Liver (tissue), 9 donors: ENCODE results near the gene ACTR3C. TPM values are rescaled to one million over a fixed set of nuclear protein-coding genes. Genes with fewer than 3 reads are reported as not detected.

ENCODE experiments used
- DNase-seq: peaks from one replicate; pipeline ENCODE4 v3.0.0-alpha.2; 2017; ENCODE audit warnings: low spot score
- H3K27ac ChIP-seq, 2 donors: one replicate each; pipeline ENCODE4 v1.7.0; 2013; ENCODE audit warnings: inconsistent platforms in 2 of 2, low read length in 2 of 2, control low read depth in 1 of 2, low read depth in 1 of 2, mild to moderate bottlenecking in 1 of 2
- H3K27me3 ChIP-seq, 4 donors: one replicate each; pipeline versions ENCODE4 v1.6.1 to v1.7.0; 2013; ENCODE audit warnings: low read length in 3 of 4, inconsistent platforms in 1 of 4, mild to moderate bottlenecking in 1 of 4, moderate library complexity in 1 of 4; ENCODE audit not compliant: control insufficient read depth in 4 of 4, insufficient read depth in 4 of 4
- H3K36me3 ChIP-seq, 4 donors: one replicate each; pipeline versions ENCODE4 v1.6.1 to v1.7.0; 2013; ENCODE audit warnings: low read length in 3 of 4, mild to moderate bottlenecking in 3 of 4, low read depth in 1 of 4, moderate library complexity in 1 of 4; ENCODE audit not compliant: control insufficient read depth in 4 of 4, insufficient read depth in 3 of 4
- H3K4me1 ChIP-seq, 4 donors: one replicate each; pipeline versions ENCODE4 v1.6.1 to v1.7.0; 2013; ENCODE audit warnings: low read length in 3 of 4, mild to moderate bottlenecking in 3 of 4, moderate library complexity in 1 of 4; ENCODE audit not compliant: control insufficient read depth in 4 of 4, insufficient read depth in 4 of 4
- H3K4me3 ChIP-seq, 3 donors: one replicate each; pipeline versions ENCODE4 v1.6.1 to v1.7.0; 2013; ENCODE audit warnings: low read length in 3 of 3, control low read depth in 1 of 3, low read depth in 1 of 3, mild to moderate bottlenecking in 1 of 3
- H3K9ac ChIP-seq, 2 donors: one replicate each; pipeline ENCODE4 v1.7.0; 2013; ENCODE audit warnings: low read length in 2 of 2, mild to moderate bottlenecking in 2 of 2, moderate library complexity in 2 of 2, control low read depth in 1 of 2, low read depth in 1 of 2
- H3K9me3 ChIP-seq, 4 donors: one replicate each; pipeline versions ENCODE4 v1.6.1 to v1.7.0; 2013; ENCODE audit warnings: low read length in 3 of 4; ENCODE audit not compliant: control insufficient read depth in 4 of 4
- EGR1 ChIP-seq, 2 donors: IDR thresholded peaks; 2 replicates each; pipeline ENCODE4 v1.6.1; 2016 to 2018; ENCODE audit warnings: antibody characterized with exemption in 2 of 2, low read depth in 2 of 2
- FOXA1 ChIP-seq: IDR thresholded peaks from 2 replicates; pipeline ENCODE4 v1.6.1; 2016; ENCODE audit warnings: antibody characterized with exemption
- FOXA2 ChIP-seq: IDR thresholded peaks from 2 replicates; pipeline ENCODE4 v1.6.1; 2016; ENCODE audit warnings: antibody characterized with exemption
- GABPA ChIP-seq, 2 donors: IDR thresholded peaks in 1 of 2; conservative IDR thresholded peaks in 1 of 2; 2 replicates each; pipeline ENCODE4 v1.6.1; 2016; ENCODE audit warnings: antibody characterized with exemption in 2 of 2, mild to moderate bottlenecking in 1 of 2, moderate library complexity in 1 of 2
- HNF4A ChIP-seq, 2 donors: conservative IDR thresholded peaks; 2 replicates each; pipeline ENCODE4 v1.6.1; 2016; ENCODE audit warnings: antibody characterized with exemption in 2 of 2, mild to moderate bottlenecking in 2 of 2
- HNF4G ChIP-seq: IDR thresholded peaks from 2 replicates; pipeline ENCODE4 v1.6.1; 2016; ENCODE audit warnings: antibody characterized with exemption
- JUND ChIP-seq, 2 donors: IDR thresholded peaks; 2 replicates each; pipeline ENCODE4 v1.6.1; 2016; ENCODE audit warnings: antibody characterized with exemption in 2 of 2
- NR2F2 ChIP-seq: IDR thresholded peaks from 2 replicates; pipeline ENCODE4 v1.6.1; 2016; ENCODE audit warnings: antibody characterized with exemption
- RAD21 ChIP-seq, 2 donors: IDR thresholded peaks; 2 replicates each; pipeline ENCODE4 v1.6.1; 2016; ENCODE audit warnings: antibody characterized with exemption in 2 of 2, mild to moderate bottlenecking in 2 of 2
- RXRA ChIP-seq, 2 donors: IDR thresholded peaks; 2 replicates each; pipeline ENCODE4 v1.6.1; 2017 to 2018; ENCODE audit warnings: antibody characterized with exemption in 2 of 2, mild to moderate bottlenecking in 1 of 2
- SP1 ChIP-seq: IDR thresholded peaks from 2 replicates; pipeline ENCODE4 v1.6.1; 2018; ENCODE audit warnings: antibody characterized with exemption, mild to moderate bottlenecking
- TAF1 ChIP-seq: conservative IDR thresholded peaks from 2 replicates; pipeline ENCODE4 v1.6.1; 2016; ENCODE audit warnings: antibody characterized with exemption, mild to moderate bottlenecking
- YY1 ChIP-seq: IDR thresholded peaks from 2 replicates; pipeline ENCODE4 v1.6.1; 2016; ENCODE audit warnings: antibody characterized with exemption, mild to moderate bottlenecking
- WGBS: extraction: QIAGEN DNeasy Blood & Tissue Kit; methylation state at CpG from one replicate; pipeline ENCODE4 v1.1.7; 2013; 5-methylcytosine and 5-hydroxymethylcytosine counted together
- polyA plus RNA-seq, 2 donors: library from polyadenylated mRNA; stranded (reverse) in 1 of 2; unstranded in 1 of 2; fragments of 200-250 nt in 1 of 2; fragments of >200 nt in 1 of 2; fragmentation: Nextera tagmentation in 1 of 2; extraction: Ambion mirVana in 1 of 2; gene quantifications; one replicate each; pipeline versions ENCODE4 v1.2.1 to v1.2.3, GENCODE V29; 2013 to 2015
- total RNA-seq, 2 donors: library from RNA; depleted of rRNA; stranded (reverse); fragments of >200 nt; gene quantifications; one replicate each; pipeline ENCODE4 v1.2.3, GENCODE V29; 2014
- TF ChIP-seq, protein P1 (sequence below): IDR thresholded peaks from 2 replicates; pipeline ENCODE4 v1.6.1; 2016; ENCODE audit warnings: antibody characterized with exemption
- TF ChIP-seq, protein P2 (sequence below): fragments of 150-350 bp; IDR thresholded peaks from 2 replicates; pipeline ENCODE4 v1.5.1; 2017; ENCODE audit warnings: improper control_type of control experiment, low read depth, low read length; ENCODE audit not compliant: missing input control
- TF ChIP-seq, protein P3 (sequence below): IDR thresholded peaks from 2 replicates; pipeline ENCODE4 v1.6.1; 2016; ENCODE audit warnings: antibody characterized with exemption
- TF ChIP-seq, protein P4 (sequence below): IDR thresholded peaks from 2 replicates; pipeline ENCODE4 v1.6.1; 2016; ENCODE audit warnings: antibody characterized with exemption, mild to moderate bottlenecking
- TF ChIP-seq, protein P5 (sequence below): IDR thresholded peaks from 2 replicates; pipeline ENCODE4 v1.6.1; 2016; ENCODE audit warnings: antibody characterized with exemption
- donor health status: healthy.
- donor health status: healthy.
- donor health status: healthy.
- donor health status: healthy.
- donor health status: healthy.

The ACTR3C gene
- total and polyA plus RNA-seq, 4 donors, result 3.0 to 61.7 (median 28.3) TPM

DNA sequence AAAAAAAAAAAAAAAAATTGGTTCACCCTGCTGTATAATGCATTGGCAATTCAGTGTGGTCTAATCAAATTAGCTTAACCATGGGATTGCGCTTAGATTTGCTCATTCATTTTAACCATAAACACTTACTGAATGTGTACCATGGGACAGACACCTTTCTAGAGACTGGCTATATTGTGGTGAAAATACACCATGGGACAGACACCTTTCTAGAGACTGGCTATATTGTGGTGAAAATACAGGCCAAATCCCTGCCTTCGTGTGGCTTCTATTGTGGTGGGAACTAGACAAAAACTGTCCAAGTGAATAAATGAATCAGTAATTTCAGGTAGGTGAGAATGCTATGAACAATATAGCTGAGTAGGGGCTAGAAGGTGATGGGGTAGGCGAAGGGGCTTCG lies 35.1 kb upstream of the ACTR3C start:
- no peak overlapping the region for H3K9ac ChIP-seq
- DNase-seq, result no peak
- H3K9me3 ChIP-seq, result no peaks in the 10 kb centered on the region
- H3K4me3 ChIP-seq, result no peak overlapping the region
- H3K36me3 ChIP-seq, result no peaks in the 10 kb centered on the region
- no peak overlapping the region for H3K27ac ChIP-seq
- H3K27me3 ChIP-seq, result no peaks in the 10 kb centered on the region
- TF ChIP-seq RAD21 (IDR thresholded peaks at IDR 0.05), result no peak
- no peak for TF ChIP-seq NR2F2
- TF ChIP-seq GABPA (IDR thresholded peaks at IDR 0.05 in 1 of 2, conservative IDR thresholded peaks at IDR 0.05 in 1 of 2), result no peak
- TF ChIP-seq, protein P1, sequence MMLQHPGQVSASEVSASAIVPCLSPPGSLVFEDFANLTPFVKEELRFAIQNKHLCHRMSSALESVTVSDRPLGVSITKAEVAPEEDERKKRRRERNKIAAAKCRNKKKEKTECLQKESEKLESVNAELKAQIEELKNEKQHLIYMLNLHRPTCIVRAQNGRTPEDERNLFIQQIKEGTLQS, result no peak
- no peak for TF ChIP-seq EGR1 (IDR thresholded peaks at IDR 0.05; ENCODE audit: low read depth in 2 of 2)
- TF ChIP-seq, protein P2, sequence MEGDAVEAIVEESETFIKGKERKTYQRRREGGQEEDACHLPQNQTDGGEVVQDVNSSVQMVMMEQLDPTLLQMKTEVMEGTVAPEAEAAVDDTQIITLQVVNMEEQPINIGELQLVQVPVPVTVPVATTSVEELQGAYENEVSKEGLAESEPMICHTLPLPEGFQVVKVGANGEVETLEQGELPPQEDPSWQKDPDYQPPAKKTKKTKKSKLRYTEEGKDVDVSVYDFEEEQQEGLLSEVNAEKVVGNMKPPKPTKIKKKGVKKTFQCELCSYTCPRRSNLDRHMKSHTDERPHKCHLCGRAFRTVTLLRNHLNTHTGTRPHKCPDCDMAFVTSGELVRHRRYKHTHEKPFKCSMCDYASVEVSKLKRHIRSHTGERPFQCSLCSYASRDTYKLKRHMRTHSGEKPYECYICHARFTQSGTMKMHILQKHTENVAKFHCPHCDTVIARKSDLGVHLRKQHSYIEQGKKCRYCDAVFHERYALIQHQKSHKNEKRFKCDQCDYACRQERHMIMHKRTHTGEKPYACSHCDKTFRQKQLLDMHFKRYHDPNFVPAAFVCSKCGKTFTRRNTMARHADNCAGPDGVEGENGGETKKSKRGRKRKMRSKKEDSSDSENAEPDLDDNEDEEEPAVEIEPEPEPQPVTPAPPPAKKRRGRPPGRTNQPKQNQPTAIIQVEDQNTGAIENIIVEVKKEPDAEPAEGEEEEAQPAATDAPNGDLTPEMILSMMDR, result no peak
- no peak for TF ChIP-seq HNF4G
- no peak for TF ChIP-seq FOXA2
- TF ChIP-seq, protein P3, sequence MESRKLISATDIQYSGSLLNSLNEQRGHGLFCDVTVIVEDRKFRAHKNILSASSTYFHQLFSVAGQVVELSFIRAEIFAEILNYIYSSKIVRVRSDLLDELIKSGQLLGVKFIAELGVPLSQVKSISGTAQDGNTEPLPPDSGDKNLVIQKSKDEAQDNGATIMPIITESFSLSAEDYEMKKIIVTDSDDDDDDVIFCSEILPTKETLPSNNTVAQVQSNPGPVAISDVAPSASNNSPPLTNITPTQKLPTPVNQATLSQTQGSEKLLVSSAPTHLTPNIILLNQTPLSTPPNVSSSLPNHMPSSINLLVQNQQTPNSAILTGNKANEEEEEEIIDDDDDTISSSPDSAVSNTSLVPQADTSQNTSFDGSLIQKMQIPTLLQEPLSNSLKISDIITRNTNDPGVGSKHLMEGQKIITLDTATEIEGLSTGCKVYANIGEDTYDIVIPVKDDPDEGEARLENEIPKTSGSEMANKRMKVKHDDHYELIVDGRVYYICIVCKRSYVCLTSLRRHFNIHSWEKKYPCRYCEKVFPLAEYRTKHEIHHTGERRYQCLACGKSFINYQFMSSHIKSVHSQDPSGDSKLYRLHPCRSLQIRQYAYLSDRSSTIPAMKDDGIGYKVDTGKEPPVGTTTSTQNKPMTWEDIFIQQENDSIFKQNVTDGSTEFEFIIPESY, result no peak
- TF ChIP-seq YY1, result no peak
- no peak for TF ChIP-seq TAF1
- no peak for TF ChIP-seq HNF4A (conservative IDR thresholded peaks at IDR 0.05)
- TF ChIP-seq RXRA (IDR thresholded peaks at IDR 0.05), result no peak
- TF ChIP-seq, protein P4, sequence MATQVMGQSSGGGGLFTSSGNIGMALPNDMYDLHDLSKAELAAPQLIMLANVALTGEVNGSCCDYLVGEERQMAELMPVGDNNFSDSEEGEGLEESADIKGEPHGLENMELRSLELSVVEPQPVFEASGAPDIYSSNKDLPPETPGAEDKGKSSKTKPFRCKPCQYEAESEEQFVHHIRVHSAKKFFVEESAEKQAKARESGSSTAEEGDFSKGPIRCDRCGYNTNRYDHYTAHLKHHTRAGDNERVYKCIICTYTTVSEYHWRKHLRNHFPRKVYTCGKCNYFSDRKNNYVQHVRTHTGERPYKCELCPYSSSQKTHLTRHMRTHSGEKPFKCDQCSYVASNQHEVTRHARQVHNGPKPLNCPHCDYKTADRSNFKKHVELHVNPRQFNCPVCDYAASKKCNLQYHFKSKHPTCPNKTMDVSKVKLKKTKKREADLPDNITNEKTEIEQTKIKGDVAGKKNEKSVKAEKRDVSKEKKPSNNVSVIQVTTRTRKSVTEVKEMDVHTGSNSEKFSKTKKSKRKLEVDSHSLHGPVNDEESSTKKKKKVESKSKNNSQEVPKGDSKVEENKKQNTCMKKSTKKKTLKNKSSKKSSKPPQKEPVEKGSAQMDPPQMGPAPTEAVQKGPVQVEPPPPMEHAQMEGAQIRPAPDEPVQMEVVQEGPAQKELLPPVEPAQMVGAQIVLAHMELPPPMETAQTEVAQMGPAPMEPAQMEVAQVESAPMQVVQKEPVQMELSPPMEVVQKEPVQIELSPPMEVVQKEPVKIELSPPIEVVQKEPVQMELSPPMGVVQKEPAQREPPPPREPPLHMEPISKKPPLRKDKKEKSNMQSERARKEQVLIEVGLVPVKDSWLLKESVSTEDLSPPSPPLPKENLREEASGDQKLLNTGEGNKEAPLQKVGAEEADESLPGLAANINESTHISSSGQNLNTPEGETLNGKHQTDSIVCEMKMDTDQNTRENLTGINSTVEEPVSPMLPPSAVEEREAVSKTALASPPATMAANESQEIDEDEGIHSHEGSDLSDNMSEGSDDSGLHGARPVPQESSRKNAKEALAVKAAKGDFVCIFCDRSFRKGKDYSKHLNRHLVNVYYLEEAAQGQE, result no peak
- TF ChIP-seq JUND (IDR thresholded peaks at IDR 0.05), result no peak
- TF ChIP-seq, protein P5, sequence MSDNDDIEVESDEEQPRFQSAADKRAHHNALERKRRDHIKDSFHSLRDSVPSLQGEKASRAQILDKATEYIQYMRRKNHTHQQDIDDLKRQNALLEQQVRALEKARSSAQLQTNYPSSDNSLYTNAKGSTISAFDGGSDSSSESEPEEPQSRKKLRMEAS, result no peak
- no peak for TF ChIP-seq FOXA1
- TF ChIP-seq SP1, result no peak
- WGBS, result 97% methylated on average over 4 of the region's 4 CpGs
- H3K4me1 ChIP-seq, result peaks cover 0 to 29% (median 20%) of the 10 kb centered on the region in 4 donors
